ENCODE results near the gene KRTAP10-1.

- TF ChIP-seq CTCF (IDR thresholded peaks at IDR 0.05) (no peak), POLR2A (IDR thresholded peaks at IDR 0.05) (no peak)
These were observed 4.0 kb downstream of the KRTAP10-1 start for GRCh38 chr21:44535963-44536362.

Data from uterus (tissue), 2 donors.